ENCODE data around the gene SNAI3.
A peak's percentile ranks its signal among the peaks of the same experiment; 100 is the strongest.

Gene SNAI3

GRCh38 chr16:88721815-88722755 lies 35.8 kb upstream of the SNAI3 start:
- FAIRE-seq (no peak), DNase-seq (ENCODE audit: insufficient read length, low spot score) (no peak)

GRCh38 chr16:88721236-88721635 lies 34.9 kb upstream of the SNAI3 start:
- DNase-seq (ENCODE audit: insufficient read length, low spot score) (no peak), FAIRE-seq (no peak)

GRCh38 chr16:88720396-88720970 lies 34.2 kb upstream of the SNAI3 start:
- DNase-seq (ENCODE audit: insufficient read length, low spot score): no peak
- FAIRE-seq: no peak

- no peak for FAIRE-seq
Observed at GRCh38 chr16:88719933-88720296, 33.6 kb upstream of the SNAI3 start.

GRCh38 chr16:88719267-88719932 lies 33.1 kb upstream of the SNAI3 start:
- no peak for FAIRE-seq
- no peak for DNase-seq (ENCODE audit: insufficient read length, low spot score)

More at GRCh38 chr16:88719933-88720296, 33.6 kb upstream of the SNAI3 start:
- no peak for DNase-seq (ENCODE audit: insufficient read length, low spot score)

- DNase-seq (ENCODE audit: insufficient read length, low spot score) (no peak), FAIRE-seq (peak; percentile 69)
Observed at GRCh38 chr16:88718178-88718577, 31.9 kb upstream of the SNAI3 start.

GRCh38 chr16:88716601-88717001 lies 30.3 kb upstream of the SNAI3 start:
- FAIRE-seq (peak; percentile 31), DNase-seq (ENCODE audit: insufficient read length, low spot score) (no peak)

GRCh38 chr16:88716201-88716600 lies 29.9 kb upstream of the SNAI3 start:
- DNase-seq (ENCODE audit: insufficient read length, low spot score) (no peak), FAIRE-seq (no peak)

GRCh38 chr16:88715312-88716190 lies 29.2 kb upstream of the SNAI3 start:
- FAIRE-seq: no peak

GRCh38 chr16:88714420-88715302 lies 28.4 kb upstream of the SNAI3 start:
- DNase-seq (ENCODE audit: insufficient read length, low spot score) (no peak), FAIRE-seq (no peak)

More at GRCh38 chr16:88715312-88716190, 29.2 kb upstream of the SNAI3 start:
- DNase-seq (ENCODE audit: insufficient read length, low spot score): no peak

GRCh38 chr16:88713568-88714419 lies 27.5 kb upstream of the SNAI3 start:
- DNase-seq (ENCODE audit: insufficient read length, low spot score) (no peak), FAIRE-seq (no peak)

- peak; percentile 68 for FAIRE-seq
- DNase-seq (ENCODE audit: insufficient read length, low spot score): no peak
Observed at GRCh38 chr16:88713054-88713453, 26.7 kb upstream of the SNAI3 start.

GRCh38 chr16:88712362-88712979 lies 26.2 kb upstream of the SNAI3 start:
- FAIRE-seq (no peak), DNase-seq (ENCODE audit: insufficient read length, low spot score) (no peak)

GRCh38 chr16:88711750-88712340 lies 25.5 kb upstream of the SNAI3 start:
- no peak for FAIRE-seq
- no peak for DNase-seq (ENCODE audit: insufficient read length, low spot score)

GRCh38 chr16:88710556-88710955 lies 24.2 kb upstream of the SNAI3 start:
- FAIRE-seq (no peak), DNase-seq (ENCODE audit: insufficient read length, low spot score) (no peak)

- FAIRE-seq (no peak), DNase-seq (ENCODE audit: insufficient read length, low spot score) (no peak)
Observed at GRCh38 chr16:88706965-88707826, 20.9 kb upstream of the SNAI3 start.
